Aorta (tissue), 5 donors: ENCODE results near the gene PPP2R5C. TPM values are rescaled to one million over a fixed set of nuclear protein-coding genes. Genes with fewer than 3 reads are reported as not detected.

Experiments used
- ATAC-seq: fragments of 200-7000 bp; cut with Tn5 transposase; one replicate; pipeline ENCODE4 v1.9.1; 2022; ENCODE audit warnings: moderate library complexity; ENCODE audit not compliant: low FRiP score
- DNase-seq, 2 donors: peaks; one replicate each; pipeline ENCODE4 v3.0.0-alpha.2; 2020
- H3K27ac ChIP-seq, 2 donors: one replicate each; pipeline ENCODE4 v1.5.1; 2013; ENCODE audit warnings: low read length in 2 of 2, mild to moderate bottlenecking in 2 of 2, moderate library complexity in 2 of 2, control low read depth in 1 of 2, inconsistent platforms in 1 of 2, low read depth in 1 of 2
- H3K27me3 ChIP-seq, 2 donors: one replicate each; pipeline ENCODE4 v1.6.1; 2013; ENCODE audit warnings: control low read depth in 1 of 2, low read length in 1 of 2, mild to moderate bottlenecking in 1 of 2, moderate library complexity in 1 of 2; ENCODE audit not compliant: insufficient read depth in 2 of 2, control insufficient read depth in 1 of 2
- H3K36me3 ChIP-seq, 2 donors: one replicate each; pipeline ENCODE4 v1.6.1; 2013; ENCODE audit warnings: control low read depth in 1 of 2, low read length in 1 of 2, mild to moderate bottlenecking in 1 of 2; ENCODE audit not compliant: insufficient read depth in 2 of 2, control insufficient read depth in 1 of 2
- H3K4me1 ChIP-seq, 2 donors: one replicate each; pipeline ENCODE4 v1.6.1; 2013; ENCODE audit warnings: low read length in 2 of 2, control low read depth in 1 of 2, mild to moderate bottlenecking in 1 of 2, moderate library complexity in 1 of 2; ENCODE audit not compliant: insufficient read depth in 2 of 2, control insufficient read depth in 1 of 2
- H3K4me3 ChIP-seq, 2 donors: one replicate each; pipeline ENCODE4 v1.5.1; 2013; ENCODE audit warnings: low read length in 2 of 2, control low read depth in 1 of 2, mild to moderate bottlenecking in 1 of 2
- H3K9me3 ChIP-seq: one replicate; pipeline ENCODE4 v1.6.1; 2013; ENCODE audit warnings: mild to moderate bottlenecking, low read length; ENCODE audit not compliant: control insufficient read depth
- WGBS, 2 donors: extraction: QIAGEN DNeasy Blood & Tissue Kit; methylation state at CpG; one replicate each; pipeline ENCODE4 v1.1.7; 2013; 5-methylcytosine and 5-hydroxymethylcytosine counted together
- intact Hi-C, 2 donors: fragments of 100-400 bp; cut with DNase I; formaldehyde crosslinking; loops; one replicate each; pipeline versions ENCODE4 v1.14.2 to v1.15.0; 2022
- polyA plus RNA-seq, 2 donors: library from polyadenylated mRNA; stranded (reverse); fragments of 200-250 nt; gene quantifications; one replicate each; pipeline ENCODE4 v1.2.3, GENCODE V29; 2013
- total RNA-seq, 2 donors: library from RNA; stranded (reverse); fragmentation: NEBNext Ultra II Directional; extraction: Animal tissue kit (Norgen Biotek cat#: 25700); gene quantifications; one replicate each; pipeline ENCODE4 v1.2.1, GENCODE V29; 2021
- donor health status: healthy with polysubstance abuse.
- donor health status: Bipolar disorder and iron deficiency.
- donor health status: DM: no; HTN: no; CAD: no.
- donor health status: DM: no; HTN: no; CAD: no.
- donor health status: DM: yes; HTN: yes; CAD: no.

Gene PPP2R5C
- total and polyA plus RNA-seq, 4 donors: 64.0 to 155 (median 115) TPM

GRCh38 chr14:101884934-101885576, 123.5 kb downstream of the PPP2R5C start:
- H3K9me3 ChIP-seq: no peaks in the 10 kb centered on the region
- no peaks in the 10 kb centered on the region for H3K4me1 ChIP-seq
- intact Hi-C loops: no loop called here
- DNase-seq: no peak
- peaks cover 5 to 12% of the 10 kb centered on the region in 2 donors for H3K36me3 ChIP-seq
- ATAC-seq: peak; percentile 66
- H3K4me3 ChIP-seq: no peak overlapping the region
- no peak overlapping the region for H3K27ac ChIP-seq
- 97 to 98% methylated on average over 24 of the region's 24 CpGs for WGBS, 2 donors
- no peaks in the 10 kb centered on the region for H3K27me3 ChIP-seq

DNA sequence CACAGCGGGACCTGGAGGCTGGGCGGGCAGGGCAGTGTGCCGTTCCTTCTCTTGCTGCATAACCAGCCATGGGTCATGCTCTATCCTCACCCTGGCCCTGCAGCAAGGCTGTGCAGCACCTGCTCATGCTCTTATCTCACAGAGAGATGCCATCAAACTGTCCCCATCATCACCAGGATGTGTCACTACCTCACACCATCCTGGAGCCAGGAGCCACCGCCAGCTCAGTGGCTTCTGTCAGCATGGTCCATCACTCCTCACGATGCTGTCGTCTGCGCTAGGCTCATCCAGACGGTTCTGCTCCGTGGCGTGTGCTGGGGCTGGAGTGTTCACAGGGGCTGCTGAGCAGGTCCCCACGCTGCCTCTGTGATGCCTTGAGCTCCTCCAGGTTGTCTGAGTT, 125.7 kb downstream of the PPP2R5C start:
- no peaks in the 10 kb centered on the region for H3K9me3 ChIP-seq
- H3K36me3 ChIP-seq: peaks cover 5 to 12% of the 10 kb centered on the region in 2 donors
- WGBS, 2 donors: 94 to 96% methylated on average over 11 of the region's 11 CpGs
- no peak for DNase-seq
- ATAC-seq: no peak
- H3K27me3 ChIP-seq: no peaks in the 10 kb centered on the region
- H3K4me1 ChIP-seq: no peaks in the 10 kb centered on the region
- no peak overlapping the region for H3K4me3 ChIP-seq
- intact Hi-C loops: no loop called here
- no peak overlapping the region for H3K27ac ChIP-seq

DNA sequence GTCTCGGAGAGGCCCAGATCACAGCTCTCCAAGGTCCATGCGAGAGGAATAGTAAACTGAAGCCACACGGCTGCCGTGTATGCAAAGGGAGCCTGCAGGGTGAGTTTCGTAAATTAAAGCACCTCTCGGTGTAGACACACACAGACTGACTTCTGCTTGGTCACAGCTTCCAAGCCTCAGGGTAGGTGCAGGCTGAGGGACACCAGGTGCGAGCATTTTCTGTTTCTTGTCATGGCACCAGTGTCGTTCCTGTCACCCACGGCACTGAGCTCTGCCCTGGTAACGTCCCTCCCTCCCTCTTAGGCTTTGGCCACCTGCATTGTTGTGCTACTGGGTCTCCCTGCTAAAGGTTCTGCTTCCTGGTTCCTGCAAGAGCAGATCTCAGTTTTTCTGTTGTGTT, 126.7 kb downstream of the PPP2R5C start:
- Histone ChIP-seq H3K27me3 (no peaks in the 10 kb centered on the region), H3K4me1 (no peaks in the 10 kb centered on the region), H3K36me3 (peaks cover 5 to 12% of the 10 kb centered on the region in 2 donors), H3K27ac (no peak overlapping the region), H3K9me3 (no peaks in the 10 kb centered on the region), H3K4me3 (no peak overlapping the region)
- intact Hi-C loops: no loop called here
- ATAC-seq (no peak), DNase-seq (no peak)
- 89 to 90% methylated on average over 10 of the region's 10 CpGs for WGBS, 2 donors

GRCh38 chr14:101889366-101889765, 127.9 kb downstream of the PPP2R5C start:
- ATAC-seq (no peak), DNase-seq (no peak)
- Histone ChIP-seq H3K4me1 (no peaks in the 10 kb centered on the region), H3K27ac (no peak overlapping the region), H3K9me3 (no peaks in the 10 kb centered on the region), H3K27me3 (no peaks in the 10 kb centered on the region), H3K4me3 (no peak overlapping the region), H3K36me3 (peaks cover 0 to 9% of the 10 kb centered on the region in 2 donors)
- 90 to 94% methylated on average over 10 of the region's 10 CpGs for WGBS, 2 donors
- intact Hi-C loops: no loop called here

GRCh38 chr14:101889898-101890297, 128.4 kb downstream of the PPP2R5C start:
- no peak for DNase-seq
- WGBS, 2 donors: 76 to 80% methylated on average over 7 of the region's 7 CpGs
- no peaks in the 10 kb centered on the region for H3K27me3 ChIP-seq
- no peak for ATAC-seq
- no peak overlapping the region for H3K4me3 ChIP-seq
- no peaks in the 10 kb centered on the region for H3K9me3 ChIP-seq
- intact Hi-C loops: no loop called here
- H3K4me1 ChIP-seq: no peaks in the 10 kb centered on the region
- peaks cover 0 to 6% of the 10 kb centered on the region in 2 donors for H3K36me3 ChIP-seq
- H3K27ac ChIP-seq: no peak overlapping the region

GRCh38 chr14:101891471-101891870, 130.0 kb downstream of the PPP2R5C start:
- DNase-seq (no peak), ATAC-seq (no peak)
- 93 to 95% methylated on average over 20 of the region's 20 CpGs for WGBS, 2 donors
- Histone ChIP-seq H3K36me3 (peaks cover 2 to 3% of the 10 kb centered on the region in 2 donors), H3K4me1 (no peaks in the 10 kb centered on the region), H3K27me3 (no peaks in the 10 kb centered on the region), H3K9me3 (no peaks in the 10 kb centered on the region), H3K4me3 (no peak overlapping the region), H3K27ac (no peak overlapping the region)
- intact Hi-C loops: no loop called here

- ATAC-seq (no peak), DNase-seq (no peak)
- Histone ChIP-seq H3K27me3 (no peaks in the 10 kb centered on the region), H3K9me3 (no peaks in the 10 kb centered on the region), H3K4me1 (no peaks in the 10 kb centered on the region), H3K4me3 (no peak overlapping the region), H3K36me3 (peaks cover 2 to 7% of the 10 kb centered on the region in 2 donors), H3K27ac (no peak overlapping the region)
- WGBS, 2 donors: 82 to 85% methylated on average over 3 of the region's 3 CpGs
- intact Hi-C loops: no loop called here
These were observed 132.2 kb downstream of the PPP2R5C start for GRCh38 chr14:101893759-101894158.

DNA sequence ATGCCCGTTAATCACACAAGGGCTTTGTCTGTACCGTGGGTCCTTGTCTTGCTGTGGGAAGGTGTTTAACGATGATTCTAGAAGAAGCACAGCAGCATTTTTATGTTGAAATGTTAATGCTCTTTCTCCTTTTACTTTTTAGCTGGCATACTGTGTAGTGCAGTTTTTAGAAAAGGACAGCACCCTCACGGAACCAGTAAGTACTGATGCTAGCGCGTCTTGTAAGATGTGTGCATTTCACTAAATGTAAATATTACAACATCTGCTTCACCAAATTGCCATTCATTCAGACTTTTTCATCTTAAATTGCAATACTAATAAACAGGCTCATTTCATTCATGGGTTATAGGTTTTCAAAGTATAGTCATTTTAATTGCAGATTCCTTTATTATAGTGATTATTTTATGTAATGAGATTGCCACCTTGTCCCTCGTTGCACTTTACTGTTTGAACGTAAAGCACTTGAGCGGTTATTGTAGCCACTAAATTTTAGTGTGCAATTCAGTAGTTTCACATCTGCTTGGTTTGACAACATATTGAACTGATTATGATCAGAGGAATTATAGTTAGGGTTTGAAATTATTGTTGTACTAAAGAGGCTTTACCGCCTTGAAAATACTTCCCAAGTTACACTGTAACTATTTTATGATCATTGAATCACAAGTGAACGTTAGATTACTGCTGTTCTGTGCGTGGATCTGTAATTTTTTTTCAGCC, 133.0 kb downstream of the PPP2R5C start:
- DNase-seq (no peak), ATAC-seq (no peak)
- H3K36me3 ChIP-seq: peaks cover 4 to 7% of the 10 kb centered on the region in 2 donors
- intact Hi-C loops: no loop called here
- H3K9me3 ChIP-seq: no peaks in the 10 kb centered on the region
- no peak overlapping the region for H3K4me3 ChIP-seq
- no peaks in the 10 kb centered on the region for H3K4me1 ChIP-seq
- H3K27me3 ChIP-seq: no peaks in the 10 kb centered on the region
- H3K27ac ChIP-seq: no peak overlapping the region
- WGBS, 2 donors: 89 to 91% methylated on average over 12 of the region's 12 CpGs

GRCh38 chr14:101895256-101895655, 133.7 kb downstream of the PPP2R5C start:
- ATAC-seq: no peak
- Histone ChIP-seq H3K4me3 (no peak overlapping the region), H3K9me3 (no peaks in the 10 kb centered on the region), H3K4me1 (no peaks in the 10 kb centered on the region), H3K36me3 (peaks cover 4 to 7% of the 10 kb centered on the region in 2 donors), H3K27me3 (no peaks in the 10 kb centered on the region), H3K27ac (no peak overlapping the region)
- WGBS, 2 donors: 94 to 97% methylated on average over 9 of the region's 9 CpGs
- DNase-seq: no peak
- intact Hi-C loops: no loop called here
